GM19099 (cell line): ENCODE measurements around the gene PIGQ.

Experiments used
- POLR2A ChIP-seq: IDR thresholded peaks from 3 replicates; pipeline ENCODE4 v1.6.1; 2011; ENCODE audit warnings: low read depth; ENCODE audit not compliant: insufficient read length; ENCODE audit errors: extremely low read depth

The PIGQ gene

DNA sequence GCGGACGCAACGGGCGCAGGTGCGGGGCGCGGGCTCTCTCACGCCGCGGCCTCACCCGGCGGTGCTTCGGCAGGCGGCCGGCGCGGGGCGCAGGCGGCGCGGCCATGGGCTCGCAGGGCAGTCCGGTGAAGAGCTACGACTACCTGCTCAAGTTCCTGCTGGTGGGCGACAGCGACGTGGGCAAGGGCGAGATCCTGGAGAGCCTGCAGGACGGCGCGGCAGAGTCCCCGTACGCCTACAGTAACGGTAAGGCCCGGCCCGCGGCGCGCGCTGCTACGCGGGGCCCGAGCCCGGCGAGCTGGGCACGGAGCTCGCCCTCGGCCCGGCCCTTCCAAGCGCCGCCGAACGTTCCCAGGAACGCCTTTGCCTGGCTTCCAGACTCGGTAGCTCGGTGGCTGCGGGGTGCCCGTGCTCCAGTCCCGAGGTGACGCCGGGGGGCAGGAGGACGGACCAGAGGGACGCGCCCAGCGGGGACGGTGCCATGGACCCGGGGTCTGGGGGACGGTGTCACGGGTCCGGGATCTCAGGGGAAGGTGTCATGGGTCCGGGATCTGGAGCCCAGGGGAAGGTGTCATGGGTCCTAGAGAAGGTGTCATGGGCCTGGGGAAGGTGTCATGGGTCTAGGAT, 20.5 kb downstream of the PIGQ start:
- TF ChIP-seq POLR2A, result no peak

DNA sequence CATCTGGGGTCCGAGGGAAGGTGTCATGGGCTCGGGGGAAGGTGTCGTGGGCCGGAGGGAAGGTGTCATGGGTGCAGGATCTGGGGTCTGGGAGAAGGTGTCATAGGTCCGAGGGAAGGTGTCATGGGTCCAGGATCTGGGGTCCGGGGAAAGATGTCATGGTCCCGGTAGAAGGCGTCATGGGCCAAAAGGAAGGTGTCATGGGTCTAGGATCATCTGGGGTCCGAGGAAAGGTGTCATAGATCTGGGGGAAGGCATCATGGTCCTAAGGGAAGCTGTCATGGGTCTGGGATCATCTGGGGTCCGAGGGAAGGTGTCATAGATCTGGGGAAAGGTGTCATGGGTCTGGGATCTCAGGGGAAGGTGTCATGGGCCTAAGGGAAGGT, 21.0 kb downstream of the PIGQ start:
- TF ChIP-seq POLR2A, result no peak

- TF ChIP-seq POLR2A, result no peak
Measured at GRCh38 chr16:591231-591630, 21.5 kb downstream of the PIGQ start.

DNA sequence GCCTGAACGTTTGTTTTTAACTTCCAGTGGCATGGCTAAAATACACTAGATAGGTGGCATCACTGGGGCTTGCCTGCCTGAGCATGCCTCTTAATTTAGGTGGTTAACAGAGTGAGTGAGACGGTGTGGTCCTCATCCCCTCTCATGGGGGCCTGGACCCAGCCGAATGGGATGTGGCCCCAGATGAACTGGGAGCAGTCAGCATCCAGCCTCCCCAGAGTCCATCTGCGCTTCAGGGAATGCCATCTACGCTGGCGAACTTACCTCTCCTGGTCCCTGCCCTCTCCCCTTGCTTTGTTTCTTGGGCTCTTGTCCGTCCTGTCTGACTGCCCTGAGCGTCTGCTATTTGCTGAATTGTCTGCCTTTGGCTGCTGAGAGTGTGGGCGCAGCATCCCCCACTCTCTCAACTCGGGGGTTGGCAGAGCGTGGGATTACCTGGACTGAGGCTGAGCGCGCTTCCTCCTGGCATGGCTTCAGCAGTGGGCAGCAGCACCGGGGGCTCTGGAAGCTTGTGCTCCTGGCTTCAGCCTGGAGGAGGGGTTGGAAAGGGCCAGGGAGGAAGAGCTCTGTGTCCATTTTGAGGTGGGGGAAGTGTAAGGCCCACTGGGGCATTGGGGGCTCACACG, 22.2 kb downstream of the PIGQ start:
- TF ChIP-seq POLR2A, result no peak

DNA sequence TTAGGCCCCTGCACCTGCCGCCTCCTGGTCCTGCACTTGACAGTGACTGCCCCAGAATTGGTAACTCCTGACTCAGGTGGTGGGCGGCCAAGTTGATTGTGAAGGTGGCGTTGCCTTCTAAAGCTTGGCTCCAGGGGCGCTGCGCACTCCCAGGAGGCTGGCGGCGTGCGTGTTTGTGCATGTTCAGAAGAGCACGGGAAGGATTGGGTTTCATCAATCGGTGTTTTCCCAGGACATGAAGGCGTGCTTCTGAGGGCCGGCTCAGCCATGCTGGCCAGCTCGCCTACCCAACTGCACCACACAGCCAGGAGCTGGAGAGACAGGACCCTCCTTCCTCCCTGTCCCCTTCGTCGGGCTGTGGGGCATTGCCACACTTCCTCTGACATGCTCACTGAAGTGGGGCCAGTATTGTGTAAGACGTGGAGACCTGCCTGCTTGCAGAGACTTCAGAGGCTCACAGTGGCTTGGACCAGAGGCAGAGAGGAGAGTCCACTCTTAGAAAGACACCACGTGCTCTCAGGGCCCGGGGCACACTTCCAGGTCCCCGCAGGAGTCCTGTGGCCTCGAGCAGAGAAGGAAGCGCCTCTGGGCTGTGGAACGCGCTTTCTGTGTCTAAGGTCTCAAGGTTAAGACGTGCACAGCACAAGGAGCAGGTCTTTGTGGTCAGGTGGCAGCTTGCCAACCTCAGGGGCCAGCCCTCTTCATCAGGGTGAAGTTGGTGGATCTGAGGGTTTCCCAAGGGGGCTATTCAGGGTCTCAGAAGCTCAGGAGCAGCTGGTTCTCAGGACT, 22.9 kb downstream of the PIGQ start:
- no peak for TF ChIP-seq POLR2A

DNA sequence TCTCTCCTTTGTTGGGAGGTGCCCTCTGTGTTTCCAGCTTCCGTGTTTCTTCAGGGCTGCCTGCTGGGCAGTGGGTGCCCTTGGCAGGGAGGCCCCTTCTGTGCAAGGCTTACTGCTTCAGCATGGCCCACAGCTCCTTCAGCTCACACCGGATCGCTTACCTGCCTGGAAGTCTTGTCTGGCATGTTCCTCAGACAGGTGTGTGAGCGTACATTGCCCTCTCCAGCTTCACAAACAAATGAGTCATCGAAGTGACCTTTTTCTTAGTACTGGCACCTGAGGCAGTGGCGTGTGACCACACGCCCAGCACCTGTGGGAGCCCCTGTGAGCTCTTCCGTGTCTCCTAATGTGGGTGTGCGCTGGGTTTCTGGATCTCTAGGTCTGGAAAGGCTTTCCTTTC, 23.6 kb downstream of the PIGQ start:
- no peak for TF ChIP-seq POLR2A

GRCh38 chr16:593807-594206, 24.0 kb downstream of the PIGQ start:
- no peak for TF ChIP-seq POLR2A

DNA sequence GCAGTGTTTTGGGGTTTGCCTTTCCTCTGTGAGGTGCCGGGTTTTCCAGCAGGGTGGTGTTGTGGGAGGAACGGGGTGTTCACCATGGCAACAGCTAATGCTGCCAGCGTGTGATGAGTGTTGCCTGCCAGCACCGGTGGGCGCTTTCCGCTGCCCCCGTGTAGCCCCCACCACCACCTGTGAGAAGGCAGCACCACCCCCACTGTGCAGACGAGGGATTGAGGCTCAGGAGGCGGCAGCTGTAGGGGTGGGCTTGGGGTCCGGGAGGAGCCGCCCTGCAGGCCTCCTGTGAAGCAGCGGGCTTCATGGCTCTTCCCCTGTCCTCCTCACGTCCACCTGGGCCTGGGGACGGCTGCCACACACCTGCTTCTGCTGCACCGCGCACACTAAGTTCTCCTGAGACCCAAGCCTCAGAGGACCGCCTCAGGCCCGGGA, 25.3 kb downstream of the PIGQ start:
- TF ChIP-seq POLR2A, result no peak

GRCh38 chr16:595942-596735, 26.4 kb downstream of the PIGQ start:
- TF ChIP-seq POLR2A, result no peak

DNA sequence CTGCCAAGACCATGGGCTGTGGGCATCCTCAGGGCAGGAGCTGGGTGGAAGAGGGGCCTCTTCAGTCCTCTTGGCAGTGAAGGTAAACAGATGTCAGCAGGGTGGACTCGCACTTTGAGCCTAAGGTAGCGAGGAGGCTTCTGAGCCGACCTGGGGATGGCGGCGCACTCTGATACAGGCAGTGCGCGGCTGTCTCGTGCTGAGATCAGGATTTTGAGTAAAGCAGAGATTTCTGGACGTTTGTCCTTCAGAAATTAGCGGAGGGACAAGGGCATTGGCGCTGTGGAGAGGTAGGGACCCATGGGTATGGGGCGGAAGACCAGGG, 26.9 kb downstream of the PIGQ start:
- TF ChIP-seq POLR2A, result no peak

DNA sequence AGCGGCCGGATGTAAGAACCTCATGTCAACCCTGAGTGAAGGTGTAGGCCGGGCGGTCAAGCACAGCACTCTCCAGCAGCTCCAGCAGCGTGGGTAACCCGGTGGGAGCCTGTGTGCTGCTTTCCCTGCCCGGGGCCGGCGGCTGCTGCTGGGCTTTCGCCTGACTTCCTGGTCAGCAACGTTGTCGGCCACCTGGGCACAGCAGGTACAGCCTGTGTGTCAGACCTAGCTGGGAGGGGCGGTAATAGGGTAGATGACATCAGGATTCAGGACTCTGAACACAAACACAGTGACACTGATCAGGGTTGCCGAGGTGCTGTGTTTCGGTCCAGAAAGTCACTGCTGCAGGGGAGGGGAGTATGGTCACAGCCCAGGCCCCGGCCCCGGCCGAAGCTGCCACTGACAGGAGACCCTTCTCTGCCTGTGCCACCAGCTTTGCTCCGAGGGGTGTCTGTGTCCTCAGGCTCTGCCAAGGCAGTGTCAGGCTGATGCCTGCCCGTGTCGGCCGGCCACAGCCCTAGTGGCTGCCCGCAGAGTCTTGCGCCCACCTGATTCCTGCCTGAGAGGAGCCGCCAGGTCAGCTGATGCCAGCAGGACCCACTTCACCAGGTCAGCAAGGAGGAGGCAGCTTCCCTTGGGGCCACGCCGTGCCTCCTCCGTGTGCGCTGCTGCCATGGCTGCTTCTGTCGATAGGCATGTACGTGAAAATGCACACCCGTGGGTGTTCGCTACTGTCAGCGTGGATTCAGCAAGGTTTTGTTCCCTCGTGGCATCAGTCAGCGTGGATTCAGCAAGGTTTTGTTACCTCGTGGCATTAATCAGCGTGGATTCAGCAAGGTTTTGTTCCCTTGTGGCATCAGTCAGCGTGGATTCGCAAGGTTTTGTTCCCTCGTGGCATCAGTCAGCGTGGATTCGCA, 29.3 kb downstream of the PIGQ start:
- no peak for TF ChIP-seq POLR2A

DNA sequence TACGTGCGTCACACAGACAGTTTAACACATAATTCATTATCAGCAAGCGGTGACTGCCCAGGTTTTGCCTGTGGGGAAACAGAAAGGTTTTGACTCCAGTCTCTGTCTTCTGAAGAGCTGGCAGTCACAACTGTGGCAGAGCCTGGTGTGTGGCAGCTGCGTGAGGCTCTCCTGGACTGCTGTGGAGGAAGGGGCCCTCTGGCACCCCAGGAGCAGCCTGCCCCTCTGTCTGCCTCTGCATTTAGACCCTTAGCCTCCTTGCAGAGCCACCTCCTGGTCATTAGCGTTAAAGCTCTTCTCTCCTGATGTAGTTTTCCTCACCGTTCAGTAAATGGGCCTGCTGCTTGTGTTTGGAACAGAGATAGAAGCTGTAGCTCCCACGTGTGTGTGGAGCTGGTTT, 31.0 kb downstream of the PIGQ start:
- TF ChIP-seq POLR2A, result no peak

DNA sequence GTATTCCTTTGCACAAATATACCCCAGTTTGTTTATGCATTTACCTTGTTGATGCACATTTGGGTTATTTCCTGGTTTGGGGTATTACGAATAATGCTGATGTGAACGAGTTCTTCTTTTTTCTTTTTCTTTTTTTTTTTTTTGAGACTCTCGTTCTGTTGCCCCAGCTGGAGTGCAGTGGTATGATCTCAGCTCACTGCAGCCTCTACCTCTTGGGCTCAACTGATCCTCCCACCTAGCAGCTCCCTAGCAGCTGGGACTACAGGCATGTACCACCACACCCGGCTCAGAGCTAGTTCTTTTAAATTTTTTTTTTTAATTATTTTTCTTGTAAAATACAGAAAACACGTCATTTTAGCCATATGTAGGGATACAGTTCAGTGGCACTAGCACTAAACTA, 34.2 kb downstream of the PIGQ start:
- TF ChIP-seq POLR2A, result no peak

DNA sequence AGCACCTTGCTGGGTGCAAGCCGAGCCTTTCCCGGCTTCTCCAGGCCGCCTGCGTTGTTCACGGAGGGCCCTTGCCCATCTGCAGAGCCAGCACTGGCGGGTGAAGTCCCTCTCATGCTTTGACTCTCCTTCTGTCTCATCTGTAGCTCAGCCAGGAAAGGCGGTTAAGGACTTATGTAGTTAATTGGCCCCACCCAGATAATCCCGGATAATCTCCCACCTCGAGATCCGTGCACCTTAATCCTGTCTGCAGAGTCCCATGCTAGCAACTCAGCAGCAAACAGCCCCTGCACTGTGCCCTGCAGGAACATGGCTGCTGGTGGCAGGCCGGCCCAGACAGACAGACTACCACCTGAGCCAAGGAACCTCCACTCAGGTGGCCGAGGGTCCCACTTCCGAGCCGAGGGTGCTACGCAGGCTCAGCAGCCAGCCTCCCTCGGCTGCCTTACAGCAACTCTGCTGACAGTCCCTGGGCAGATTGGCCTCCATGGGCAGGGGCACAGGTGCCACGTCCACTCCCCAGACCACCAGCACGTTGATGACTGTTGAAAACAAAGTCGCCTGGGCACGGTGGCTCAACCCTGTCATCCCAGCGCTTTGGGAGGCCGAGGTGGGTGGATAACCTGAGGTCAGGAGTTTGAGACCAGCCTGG, 37.0 kb downstream of the PIGQ start:
- TF ChIP-seq POLR2A, result no peak
